ENCODE measurements around the gene RAP1GAP2. TPM values are rescaled to one million over a fixed set of nuclear protein-coding genes. Genes with fewer than 3 reads are reported as not detected.

Gene RAP1GAP2
- polyA plus RNA-seq, 1 of the 3 experiments (the other 2 are of a cell fraction) = 22.0 TPM

GRCh38 chr17:2863204-2863603, 67.0 kb downstream of the RAP1GAP2 start:
- Histone ChIP-seq H3K4me3 (ENCODE audit: low read depth in 2 of 2, low read length in 1 of 2) (no peak overlapping the region), H2AFZ (ENCODE audit: low read depth) (no peak overlapping the region), H4K20me1 (ENCODE audit: insufficient read depth) (peaks cover 27% of the 10 kb centered on the region), H3K36me3 (replicated peaks in 1 of 2; ENCODE audit: control insufficient read depth in 1 of 2, insufficient read depth in 2 of 2, low read length in 1 of 2) (no peaks in the 10 kb centered on the region), H3K79me2 (ENCODE audit: insufficient read depth) (peaks cover 96% of the 10 kb centered on the region), H3K4me1 (ENCODE audit: control insufficient read depth in 1 of 2, insufficient read depth in 2 of 2, low read depth in 1 of 2, low read length in 1 of 2) (peaks cover 12 to 44% of the 10 kb centered on the region in 2 experiments; a peak in 2 of 4 replicates), H3K4me2 (no peak overlapping the region), H3K9me3 (no peaks in the 10 kb centered on the region), H3F3A (replicated peaks; ENCODE audit: insufficient read depth) (no peaks in the 10 kb centered on the region), H3K9ac (no peak overlapping the region), H3K27ac (ENCODE audit: low read depth in 2 of 2, low read length in 1 of 2) (peak overlapping the region in 1 of 2 experiments; percentile 3; a peak in 1 of 4 replicates), H3K27me3 (ENCODE audit: insufficient read depth) (no peaks in the 10 kb centered on the region), H3K9me2 (no peaks in the 10 kb centered on the region)
- WGBS (ENCODE audit: low lambda C conversion rate) = 85% methylated on average over 3 of the region's 4 CpGs
- TF ChIP-seq TCF12 (IDR thresholded peaks at IDR 0.05) = no peak
- no peak for TF ChIP-seq GABPA (IDR thresholded peaks at IDR 0.05; ENCODE audit: low read depth)
- no peak for TF ChIP-seq MAX (IDR thresholded peaks at IDR 0.05; ENCODE audit: low read depth)
- no peak for TF ChIP-seq SIN3A (IDR thresholded peaks at IDR 0.05; ENCODE audit: borderline replicate concordance, low read depth, low read length)
- no peak for TF ChIP-seq USF2 (IDR thresholded peaks at IDR 0.05; ENCODE audit: borderline replicate concordance, low read depth, low read length)
- no peak for TF ChIP-seq RCOR1 (IDR thresholded peaks at IDR 0.05; ENCODE audit: low read length)
- ChIA-PET CTCF (interaction anchor here (0.9 to 1.6 kb wide), 5 partner anchors 9 to 185 kb away, joined by 3 to 8 read pairs (median 3); no protein-coding TSS in a partner anchor), POLR2A (interaction anchor here (1.1 kb wide), 1 partner anchor 9 kb away, joined by 6 read pairs; no protein-coding TSS in a partner anchor)
- no peak for DNase-seq

- DNase-seq = no peak
- H3K9me3 ChIP-seq = no peaks in the 10 kb centered on the region
- no peak overlapping the region for H3K4me3 ChIP-seq (ENCODE audit: low read depth in 2 of 2, low read length in 1 of 2)
- H3K4me2 ChIP-seq = no peak overlapping the region
- no peaks in the 10 kb centered on the region for H3K9me2 ChIP-seq
- no peaks in the 10 kb centered on the region for H3F3A ChIP-seq (replicated peaks; ENCODE audit: insufficient read depth)
- H3K9ac ChIP-seq = no peak overlapping the region
- 97% methylated on average over 3 of the region's 3 CpGs for WGBS (ENCODE audit: low lambda C conversion rate)
- no peaks in the 10 kb centered on the region for H3K36me3 ChIP-seq (replicated peaks in 1 of 2; ENCODE audit: control insufficient read depth in 1 of 2, insufficient read depth in 2 of 2, low read length in 1 of 2)
- H3K27ac ChIP-seq (ENCODE audit: low read depth in 2 of 2, low read length in 1 of 2) = peak overlapping the region in 1 of 2 experiments; percentile 5; a peak in 1 of 4 replicates
- no peaks in the 10 kb centered on the region for H3K27me3 ChIP-seq (ENCODE audit: insufficient read depth)
- H3K79me2 ChIP-seq (ENCODE audit: insufficient read depth) = peaks cover 96% of the 10 kb centered on the region
- peaks cover 28% of the 10 kb centered on the region for H4K20me1 ChIP-seq (ENCODE audit: insufficient read depth)
- POLR2A ChIA-PET = interaction anchor here (0.5 kb wide), 1 partner anchor 19 kb away, joined by 4 read pairs; no protein-coding TSS in a partner anchor
- peaks cover 12 to 42% of the 10 kb centered on the region in 2 experiments; a peak in 2 of 4 replicates for H3K4me1 ChIP-seq (ENCODE audit: control insufficient read depth in 1 of 2, insufficient read depth in 2 of 2, low read depth in 1 of 2, low read length in 1 of 2)
- TF ChIP-seq REST (IDR thresholded peaks at IDR 0.05; ENCODE audit: low read depth, low read length) (no peak), EP300 (IDR thresholded peaks at IDR 0.05; ENCODE audit: borderline replicate concordance in 1 of 2, low read depth in 1 of 2, low read length in 1 of 2) (no peak), ZBTB33 (IDR thresholded peaks at IDR 0.05; ENCODE audit: borderline replicate concordance, low read depth) (no peak)
- no peak overlapping the region for H2AFZ ChIP-seq (ENCODE audit: low read depth)
- CTCF ChIA-PET = interaction anchor here (0.9 to 1.9 kb wide), 5 partner anchors 11 to 65 kb away, joined by 3 to 5 read pairs (median 3); no protein-coding TSS in a partner anchor
These were observed 69.0 kb downstream of the RAP1GAP2 start for GRCh38 chr17:2865228-2865627.

Data from SK-N-SH (cell line).